Rectal smooth muscle tissue (tissue), 1 donor: ENCODE data around the gene CHIT1.
"Not testable (repeated sequence)": the region's sequence is repeated elsewhere in the genome, so short reads cannot be mapped to it uniquely, and the experiment has no call there.

Source experiments
- H3K27ac ChIP-seq: one replicate; pipeline ENCODE4 v1.7.0; 2013; ENCODE audit warnings: low read depth, low read length, inconsistent platforms
- H3K27me3 ChIP-seq: one replicate; pipeline ENCODE4 v1.7.0; 2013; ENCODE audit warnings: low read length; ENCODE audit not compliant: control insufficient read depth, insufficient read depth
- H3K36me3 ChIP-seq: one replicate; pipeline ENCODE4 v1.7.0; 2013; ENCODE audit warnings: low read length; ENCODE audit not compliant: control insufficient read depth, insufficient read depth
- H3K4me1 ChIP-seq: one replicate; pipeline ENCODE4 v1.7.0; 2013; ENCODE audit warnings: low read length; ENCODE audit not compliant: control insufficient read depth, insufficient read depth
- H3K4me3 ChIP-seq: one replicate; pipeline ENCODE4 v1.7.0; 2013; ENCODE audit warnings: low read length
- H3K9ac ChIP-seq: one replicate; pipeline ENCODE4 v1.7.0; 2013; ENCODE audit warnings: low read length

The CHIT1 gene

DNA sequence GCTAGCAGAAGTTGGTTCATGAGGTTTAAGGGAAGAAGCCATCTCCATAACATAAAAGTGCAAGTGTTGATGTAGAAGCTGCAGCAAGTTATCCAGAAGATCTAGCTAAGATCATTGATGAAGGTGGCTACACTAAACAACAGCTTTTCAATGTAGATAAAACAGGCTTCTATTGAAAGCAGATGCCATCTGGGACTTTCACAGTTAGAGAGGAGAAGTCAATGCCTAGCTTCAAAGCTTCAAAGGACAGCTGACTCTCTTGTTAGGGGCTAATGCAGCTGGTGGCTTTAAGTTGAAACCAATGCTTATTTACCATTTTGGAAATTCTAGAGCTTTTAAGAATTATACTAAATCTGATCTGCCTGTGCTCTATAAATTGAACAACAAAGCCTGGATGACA is 25.3 kb upstream of the CHIT1 start:
- not testable (repeated sequence) for H3K4me3 ChIP-seq, H3K4me1 ChIP-seq, H3K36me3 ChIP-seq, H3K27me3 ChIP-seq, H3K27ac ChIP-seq, H3K9ac ChIP-seq

DNA sequence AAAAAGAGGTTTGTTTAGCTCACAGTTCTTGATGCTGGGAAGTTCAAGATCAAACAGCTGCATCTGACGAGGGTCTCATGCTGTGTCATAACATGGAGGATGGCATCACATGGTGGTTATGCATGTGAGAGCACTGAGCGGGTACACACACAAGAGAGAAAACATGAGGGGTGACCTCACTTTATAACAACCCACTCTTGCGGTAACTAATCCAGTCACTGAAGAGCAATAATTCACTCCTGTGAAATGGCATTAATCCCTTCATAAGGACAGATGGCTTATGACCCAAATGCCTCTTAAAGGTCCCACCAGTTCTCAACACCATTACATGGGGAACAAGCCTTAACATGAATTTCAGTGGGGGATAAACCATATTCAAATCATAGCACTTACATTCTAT is 23.2 kb upstream of the CHIT1 start:
- no peaks in the 10 kb centered on the region for H3K27me3 ChIP-seq
- H3K4me1 ChIP-seq, result no peaks in the 10 kb centered on the region
- no peak overlapping the region for H3K27ac ChIP-seq
- H3K4me3 ChIP-seq, result no peak overlapping the region
- H3K36me3 ChIP-seq, result no peaks in the 10 kb centered on the region
- no peak overlapping the region for H3K9ac ChIP-seq

DNA sequence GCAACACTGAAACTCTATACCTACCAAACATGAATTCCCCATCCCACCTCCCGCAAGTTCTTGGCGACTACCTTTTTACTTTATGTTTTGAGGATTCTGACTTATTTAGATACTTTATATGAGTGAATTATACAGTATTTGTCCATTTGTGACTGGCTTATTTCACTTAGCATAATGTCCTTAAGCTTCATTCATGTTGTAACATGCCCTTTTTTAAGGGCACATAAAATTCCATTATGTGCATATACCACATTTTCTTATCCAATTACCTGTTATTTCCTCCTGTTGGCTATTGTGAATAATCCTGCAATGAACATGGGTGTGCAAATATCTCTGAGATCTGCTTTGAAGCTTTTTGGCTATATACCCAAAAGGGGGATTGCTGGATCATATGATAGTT is 22.0 kb upstream of the CHIT1 start:
- no peak overlapping the region for H3K27ac ChIP-seq
- H3K36me3 ChIP-seq, result no peaks in the 10 kb centered on the region
- no peaks in the 10 kb centered on the region for H3K27me3 ChIP-seq
- no peak overlapping the region for H3K9ac ChIP-seq
- no peak overlapping the region for H3K4me3 ChIP-seq
- H3K4me1 ChIP-seq, result no peaks in the 10 kb centered on the region

DNA sequence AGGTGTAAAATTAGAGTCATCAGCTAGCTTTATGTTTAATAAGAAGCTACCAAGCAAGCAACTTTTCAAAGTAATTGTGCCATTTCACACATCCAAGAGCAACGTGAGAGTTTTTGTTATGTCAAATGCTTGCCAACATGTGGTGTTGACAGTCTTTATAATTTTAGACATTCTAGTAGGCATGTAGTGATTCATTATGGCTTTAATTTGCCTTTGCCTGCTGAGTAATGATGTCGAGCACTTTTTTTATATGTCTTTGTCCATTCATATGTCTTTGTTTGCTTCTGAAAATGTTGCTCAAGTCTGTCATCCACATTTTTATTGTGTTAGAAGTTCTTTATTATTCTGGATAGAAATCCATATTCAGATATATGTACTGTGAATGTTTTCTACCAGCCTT is 21.4 kb upstream of the CHIT1 start:
- H3K27me3 ChIP-seq, result no peaks in the 10 kb centered on the region
- H3K9ac ChIP-seq, result no peak overlapping the region
- H3K4me1 ChIP-seq, result no peaks in the 10 kb centered on the region
- H3K27ac ChIP-seq, result no peak overlapping the region
- H3K4me3 ChIP-seq, result no peak overlapping the region
- no peaks in the 10 kb centered on the region for H3K36me3 ChIP-seq

DNA sequence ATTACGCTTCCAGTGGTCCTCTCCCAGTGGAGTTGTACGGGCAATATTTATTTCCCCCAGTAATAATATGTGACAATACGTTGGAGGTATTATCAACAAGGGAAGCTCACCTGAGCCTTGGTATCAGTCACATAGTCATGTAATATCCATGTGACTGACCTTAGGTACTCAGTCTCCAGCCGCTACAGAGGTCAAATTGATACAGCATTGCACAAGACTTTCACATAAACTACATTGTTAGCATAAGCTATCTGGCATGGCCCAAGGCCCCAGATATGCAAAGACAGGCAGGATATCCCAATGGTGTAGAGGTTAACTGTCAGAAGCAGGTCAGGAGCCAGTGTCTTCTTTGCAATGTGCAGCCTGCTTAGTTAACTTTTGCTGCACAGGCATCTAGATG is 15.3 kb upstream of the CHIT1 start:
- Histone ChIP-seq H3K27me3 (no peaks in the 10 kb centered on the region), H3K9ac (no peak overlapping the region), H3K27ac (no peak overlapping the region), H3K4me3 (no peak overlapping the region), H3K4me1 (no peaks in the 10 kb centered on the region), H3K36me3 (no peaks in the 10 kb centered on the region)

DNA sequence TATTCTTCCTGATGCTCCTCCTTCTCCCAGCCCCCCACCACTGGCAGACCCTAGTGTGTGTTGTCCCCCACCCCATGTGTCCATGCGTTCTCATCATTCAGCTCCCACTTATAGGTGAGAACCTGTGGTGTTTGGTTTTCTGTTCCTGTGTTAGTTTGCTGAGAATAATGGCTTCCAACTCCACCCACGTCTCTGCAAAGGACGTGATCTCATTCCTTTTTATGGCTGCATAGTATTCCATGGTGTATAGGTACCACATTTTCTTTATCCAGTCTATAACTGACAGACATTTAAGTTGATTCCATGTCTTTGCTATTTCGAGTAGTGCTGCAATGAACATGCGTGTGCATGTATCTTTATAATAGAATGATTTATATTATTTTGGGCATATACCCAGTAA is 12.2 kb upstream of the CHIT1 start:
- not testable (repeated sequence) for H3K9ac ChIP-seq, H3K36me3 ChIP-seq, H3K4me1 ChIP-seq, H3K27ac ChIP-seq, H3K4me3 ChIP-seq, H3K27me3 ChIP-seq

DNA sequence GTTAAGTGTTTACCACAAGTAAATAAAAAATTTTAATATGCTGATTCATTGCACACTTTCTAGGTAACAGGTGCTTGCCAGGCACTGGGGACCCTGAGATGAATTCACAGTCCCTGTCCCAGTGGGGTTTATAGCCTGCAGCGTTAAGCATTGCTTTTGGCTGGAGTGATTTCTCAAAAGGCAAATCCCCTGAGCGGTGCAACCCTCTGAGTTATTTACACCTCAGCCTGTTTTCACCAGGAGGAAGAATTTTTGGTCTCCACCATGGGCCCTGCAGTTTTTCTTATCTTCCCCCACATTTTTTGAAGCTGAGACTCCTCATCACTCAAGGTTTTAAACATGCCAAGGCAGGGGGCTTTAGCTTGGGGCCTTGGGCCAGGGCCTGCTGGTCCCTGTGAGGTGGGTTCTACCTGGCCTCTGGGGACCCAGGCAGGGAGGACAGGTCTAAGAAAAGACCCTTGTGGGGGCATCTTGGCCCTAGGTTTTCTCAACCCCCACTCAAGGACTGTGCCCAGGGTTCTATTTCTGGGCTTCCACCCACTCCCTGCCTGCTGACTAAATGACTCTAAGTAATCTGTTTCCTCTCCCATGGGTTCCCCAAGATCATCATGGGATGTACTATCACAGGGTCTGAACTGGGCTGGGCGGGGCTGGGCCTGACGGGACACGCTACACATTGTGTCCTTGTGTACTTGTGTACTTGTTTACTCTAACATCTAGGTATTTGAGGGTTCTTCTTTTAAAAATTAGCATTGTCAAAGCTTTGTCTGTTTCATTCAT is 10.2 kb upstream of the CHIT1 start:
- H3K9ac ChIP-seq, result no peak overlapping the region
- no peak overlapping the region for H3K27ac ChIP-seq
- no peaks in the 10 kb centered on the region for H3K4me1 ChIP-seq
- H3K4me3 ChIP-seq, result no peak overlapping the region
- H3K36me3 ChIP-seq, result no peaks in the 10 kb centered on the region
- no peaks in the 10 kb centered on the region for H3K27me3 ChIP-seq

DNA sequence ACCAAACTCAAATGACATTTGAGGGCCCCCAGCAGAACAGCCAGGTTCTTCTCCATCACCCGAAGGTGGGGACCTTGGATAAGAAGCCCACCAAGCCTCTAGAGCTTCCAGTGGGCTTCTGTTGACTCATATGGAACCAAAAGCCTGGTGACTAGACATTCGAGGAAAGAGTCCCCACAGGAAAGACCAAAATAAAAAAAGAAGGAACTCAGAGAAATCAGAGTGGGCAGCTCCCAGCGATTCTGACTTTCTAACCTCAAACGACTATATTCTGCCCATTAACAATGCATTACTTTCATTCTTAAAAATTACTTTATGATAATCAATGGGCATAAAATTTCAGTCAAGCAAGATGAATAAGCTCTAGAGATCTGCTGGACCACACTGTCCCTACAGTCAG is 9.6 kb upstream of the CHIT1 start:
- H3K9ac ChIP-seq, result no peak overlapping the region
- H3K36me3 ChIP-seq, result no peaks in the 10 kb centered on the region
- no peaks in the 10 kb centered on the region for H3K4me1 ChIP-seq
- no peaks in the 10 kb centered on the region for H3K27me3 ChIP-seq
- no peak overlapping the region for H3K4me3 ChIP-seq
- no peak overlapping the region for H3K27ac ChIP-seq

DNA sequence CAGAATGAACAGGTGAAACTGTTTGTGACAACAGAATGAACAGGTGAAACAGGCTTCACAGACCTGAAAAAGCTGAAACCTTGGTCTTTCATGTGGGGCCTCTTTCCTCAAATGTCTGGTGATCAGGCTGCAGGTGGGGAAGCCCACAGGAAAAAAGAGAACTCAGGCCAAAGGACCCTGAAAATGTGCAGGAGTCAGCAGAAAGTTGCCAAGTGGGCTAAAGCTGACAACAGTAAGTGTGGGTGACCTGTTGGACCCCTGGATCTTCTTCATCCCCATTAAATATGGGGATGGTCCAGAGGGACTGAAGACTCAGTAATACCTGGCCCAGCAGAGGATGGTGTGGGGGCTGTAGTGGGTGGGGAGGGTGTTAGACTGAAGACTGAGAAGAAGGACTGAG is 9.1 kb upstream of the CHIT1 start:
- H3K4me1 ChIP-seq, result no peaks in the 10 kb centered on the region
- no peaks in the 10 kb centered on the region for H3K27me3 ChIP-seq
- H3K4me3 ChIP-seq, result no peak overlapping the region
- H3K27ac ChIP-seq, result no peak overlapping the region
- no peaks in the 10 kb centered on the region for H3K36me3 ChIP-seq
- no peak overlapping the region for H3K9ac ChIP-seq

DNA sequence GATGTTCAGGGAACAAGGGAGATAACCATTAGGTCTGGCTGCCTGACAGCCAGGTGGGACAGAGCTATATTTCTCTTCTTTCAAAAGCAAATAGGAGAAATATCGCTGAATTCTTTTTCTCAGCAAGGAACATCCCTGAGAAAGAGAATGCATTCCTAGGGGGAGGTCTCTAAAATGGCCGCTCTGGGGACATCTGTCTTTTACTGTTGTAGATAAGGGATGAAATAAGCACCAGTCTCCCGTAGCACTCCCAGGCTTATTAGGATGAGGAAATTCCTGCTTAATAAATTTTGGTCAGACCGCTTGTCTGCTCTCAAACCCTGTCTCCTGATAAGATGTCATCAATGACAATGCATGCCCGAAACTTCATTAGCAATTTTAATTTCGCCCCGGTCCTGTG is 5.4 kb upstream of the CHIT1 start:
- H3K9ac ChIP-seq, H3K27ac ChIP-seq, H3K4me3 ChIP-seq, H3K36me3 ChIP-seq, H3K4me1 ChIP-seq, H3K27me3 ChIP-seq: not testable (repeated sequence)

DNA sequence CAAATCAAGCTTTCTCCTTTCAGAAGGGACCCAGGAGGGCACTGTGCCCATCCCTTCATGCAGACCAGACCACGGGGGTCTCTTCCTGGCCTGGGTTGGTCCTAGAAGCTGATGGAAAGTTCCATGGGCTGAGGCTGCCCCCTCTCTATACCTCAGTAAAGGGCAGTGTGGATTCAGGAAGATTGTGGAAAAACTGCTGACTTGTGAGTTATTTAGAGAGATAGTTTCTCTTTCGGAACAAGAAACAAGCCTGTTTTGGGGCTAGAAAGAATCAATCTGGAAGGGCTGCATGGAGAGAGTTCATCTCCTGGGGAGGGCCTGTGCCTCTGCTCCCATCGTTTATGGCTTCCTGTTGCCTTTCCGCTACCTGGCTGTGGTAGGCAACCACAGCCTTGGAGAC is 803 bp downstream of the CHIT1 start:
- Histone ChIP-seq H3K4me3 (no peak overlapping the region), H3K4me1 (no peaks in the 10 kb centered on the region), H3K36me3 (no peaks in the 10 kb centered on the region), H3K9ac (no peak overlapping the region), H3K27me3 (no peaks in the 10 kb centered on the region), H3K27ac (no peak overlapping the region)

DNA sequence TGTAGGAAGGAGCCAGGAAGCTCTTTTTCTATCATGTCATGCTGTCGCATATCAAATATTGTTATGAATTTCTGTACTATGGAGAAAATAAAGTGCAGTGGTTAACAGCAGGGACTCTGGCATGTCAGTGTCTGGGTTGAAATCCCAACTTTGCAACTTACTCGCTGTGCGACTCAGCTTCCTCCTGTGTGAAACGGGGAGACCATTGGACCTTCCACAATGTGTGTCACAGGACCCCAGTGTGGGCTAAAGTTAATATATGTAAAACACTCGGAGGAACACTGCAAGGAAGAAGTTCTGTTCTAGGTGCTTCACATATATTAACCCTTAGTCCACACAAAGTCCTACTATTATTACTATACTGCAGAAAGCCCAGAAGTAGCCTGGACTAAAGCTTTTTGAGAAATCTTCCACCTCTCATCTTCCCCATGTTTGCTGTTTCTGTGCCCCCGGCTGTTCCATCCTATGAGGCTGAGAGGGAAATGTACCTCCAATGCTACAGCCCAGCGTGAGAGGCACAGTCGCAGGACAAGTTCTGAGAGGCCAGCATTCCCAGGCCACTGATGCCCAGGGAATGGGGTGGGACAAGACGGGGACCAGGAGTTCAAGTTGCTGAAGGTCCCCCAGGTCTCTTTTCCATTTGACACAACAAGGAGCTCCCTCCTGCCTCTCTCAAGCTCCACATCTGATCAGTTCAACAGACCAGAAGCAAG is 1.9 kb downstream of the CHIT1 start:
- no peaks in the 10 kb centered on the region for H3K4me1 ChIP-seq
- no peak overlapping the region for H3K27ac ChIP-seq
- no peak overlapping the region for H3K4me3 ChIP-seq
- H3K27me3 ChIP-seq, result no peaks in the 10 kb centered on the region
- H3K9ac ChIP-seq, result no peak overlapping the region
- no peaks in the 10 kb centered on the region for H3K36me3 ChIP-seq

DNA sequence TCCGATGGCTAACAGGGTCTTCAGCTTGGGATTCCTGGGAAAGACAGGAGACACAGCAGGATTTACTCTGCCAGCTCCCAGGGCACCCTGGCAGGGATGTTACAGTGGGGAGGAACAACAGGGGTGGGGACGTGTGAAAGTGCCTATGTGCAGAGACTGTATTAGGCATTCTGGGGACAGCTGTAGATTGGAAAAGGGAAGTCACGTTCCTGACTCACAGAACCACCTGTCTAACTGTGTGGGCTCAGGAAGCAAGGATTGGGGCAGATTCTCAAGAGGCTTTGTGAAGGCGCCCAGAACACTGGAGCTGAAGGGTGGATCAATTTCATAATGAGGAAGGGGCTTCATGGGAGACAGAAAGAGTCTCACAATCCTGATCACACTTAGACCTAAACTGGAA is 4.4 kb downstream of the CHIT1 start:
- Histone ChIP-seq H3K9ac (no peak overlapping the region), H3K4me1 (no peaks in the 10 kb centered on the region), H3K4me3 (no peak overlapping the region), H3K27me3 (no peaks in the 10 kb centered on the region), H3K27ac (no peak overlapping the region), H3K36me3 (no peaks in the 10 kb centered on the region)
